HepG2 (cell line): ENCODE results near the gene SIGLEC8. TPM values are rescaled to one million over a fixed set of nuclear protein-coding genes. Genes with fewer than 3 reads are reported as not detected.

Source experiments
- CEBPG ChIP-seq: IDR thresholded peaks from 2 replicates; pipeline ENCODE4 v1.6.1; 2016
- JDP2 ChIP-seq: sonication (generic); formaldehyde crosslinking; IDR thresholded peaks from 2 replicates; pipeline ENCODE4 v1.8.1; 2022; ENCODE audit warnings: missing genetic modification reagents, borderline replicate concordance
- MBNL3 ChIP-seq: fragments of 250-450 bp; sonication (Bioruptor Pico); conservative IDR thresholded peaks from 2 replicates; pipeline ENCODE4 v1.8.0; 2022; ENCODE audit warnings: mild to moderate bottlenecking, inconsistent platforms
- RARG ChIP-seq: sonication (generic); formaldehyde crosslinking; IDR thresholded peaks from 2 replicates; pipeline ENCODE4 v1.4.0; 2020; ENCODE audit warnings: low read depth, mild to moderate bottlenecking, missing genetic modification reagents
- TSC22D2 ChIP-seq: sonication (generic); formaldehyde crosslinking; IDR thresholded peaks from 2 replicates; pipeline ENCODE4 v1.5.1; 2020; ENCODE audit warnings: missing genetic modification reagents, mild to moderate bottlenecking, borderline replicate concordance
- YEATS4 ChIP-seq: sonication (generic); formaldehyde crosslinking; IDR thresholded peaks from 2 replicates; pipeline ENCODE4 v1.4.0; 2020; ENCODE audit warnings: missing genetic modification reagents, borderline replicate concordance
- ZEB1 ChIP-seq: IDR thresholded peaks from 2 replicates; pipeline ENCODE4 v1.6.1; 2012; ENCODE audit warnings: mild to moderate bottlenecking, low read depth, inconsistent platforms; ENCODE audit not compliant: insufficient replicate concordance
- ZNF572 ChIP-seq: sonication (generic); formaldehyde crosslinking; IDR thresholded peaks from 2 replicates; pipeline ENCODE4 v1.5.1; 2020; ENCODE audit warnings: mild to moderate bottlenecking, missing genetic modification reagents
- ZNF619 ChIP-seq: sonication (generic); formaldehyde crosslinking; IDR thresholded peaks from 2 replicates; pipeline ENCODE4 v1.4.0; 2020; ENCODE audit warnings: mild to moderate bottlenecking, missing genetic modification reagents
- ZNF720 ChIP-seq: sonication (generic); formaldehyde crosslinking; IDR thresholded peaks from 2 replicates; pipeline ENCODE4 v1.4.0; 2020; ENCODE audit warnings: missing genetic modification reagents
- polyA plus RNA-seq, 8 experiments: library from polyadenylated mRNA; depleted of rRNA in 3 of 8; stranded (reverse) in 7 of 8; unstranded in 1 of 8; fragments of >200 nt; fragmentation: Illumina TruSeq in 4 of 8; extraction: Trizol in 4 of 8; gene quantifications; 2 replicates each; pipeline versions ENCODE4 v1.2.1 to v1.2.3, GENCODE V29; 2011 to 2016; ENCODE audit warnings: low read depth in 4 of 8, missing spikeins in 1 of 8, mixed read lengths in 1 of 8; ENCODE audit not compliant: insufficient read depth in 1 of 8
- total RNA-seq, 5 experiments: library from RNA; depleted of rRNA; stranded (reverse); fragments of >200 nt; fragmentation: Illumina TruSeq; extraction: Trizol; gene quantifications; 2 replicates each; pipeline ENCODE4 v1.2.3, GENCODE V29; 2016; ENCODE audit warnings: low read depth in 1 of 5
- TF ChIP-seq, protein P1 (sequence below): IDR thresholded peaks from 2 replicates; pipeline ENCODE4 v1.6.1; 2016
- TF ChIP-seq, protein P2 (sequence below): sonication (generic); formaldehyde crosslinking; IDR thresholded peaks from 2 replicates; pipeline ENCODE4 v1.4.0; 2020; ENCODE audit warnings: mild to moderate bottlenecking, missing genetic modification reagents
- TF ChIP-seq, protein P3 (sequence below): sonication (generic); formaldehyde crosslinking; conservative IDR thresholded peaks from 2 replicates; pipeline ENCODE4 v1.8.0; 2022; ENCODE audit warnings: low read depth, missing genetic modification reagents
- TF ChIP-seq, protein P4 (sequence below), 2 experiments: sonication (generic) in 1 of 2; formaldehyde crosslinking in 1 of 2; IDR thresholded peaks; 2 replicates each; pipeline versions ENCODE4 v1.4.0 to v1.6.1; 2018 to 2020; ENCODE audit warnings: missing genetic modification reagents in 2 of 2, borderline replicate concordance in 1 of 2, low read depth in 1 of 2, mild to moderate bottlenecking in 1 of 2, missing biosample characterization in 1 of 2
- TF ChIP-seq, protein P5 (sequence below): sonication (generic); formaldehyde crosslinking; conservative IDR thresholded peaks from 2 replicates; pipeline ENCODE4 v1.4.0; 2020; ENCODE audit warnings: missing genetic modification reagents
- TF ChIP-seq, protein P6 (sequence below): sonication (generic); formaldehyde crosslinking; IDR thresholded peaks from 2 replicates; pipeline ENCODE4 v1.4.0; 2020; ENCODE audit warnings: mild to moderate bottlenecking, low read depth, missing genetic modification reagents
- TF ChIP-seq, protein P7 (sequence below): sonication (generic); formaldehyde crosslinking; IDR thresholded peaks from 2 replicates; pipeline ENCODE4 v1.5.0; 2020; ENCODE audit warnings: missing genetic modification reagents

SIGLEC8 gene
- total and polyA plus RNA-seq, 2 of the 13 experiments (the other 11 are each of a cell fraction or from before 2014, with no cell fraction given): not detected

DNA sequence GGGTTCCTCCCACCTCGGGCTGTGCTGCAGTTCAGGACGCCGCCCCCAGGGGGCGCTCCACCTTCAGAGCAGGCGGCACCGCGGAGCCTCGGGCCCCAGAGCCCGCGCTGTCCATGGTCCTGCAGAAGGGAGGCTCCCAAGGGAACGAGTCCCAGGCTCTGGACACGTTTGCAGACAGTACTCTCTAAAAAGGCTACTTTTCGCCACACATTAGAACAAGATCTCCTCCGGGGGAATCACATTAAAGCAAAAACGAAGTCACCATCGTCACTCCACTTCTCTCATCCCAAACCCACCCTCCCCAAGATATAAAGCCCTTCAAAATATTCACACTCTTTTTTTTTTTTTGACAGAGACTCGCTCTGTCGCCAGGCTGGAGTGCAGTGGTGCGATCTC lies 36.2 kb downstream of the SIGLEC8 start (continued):
- TF ChIP-seq, protein P1, sequence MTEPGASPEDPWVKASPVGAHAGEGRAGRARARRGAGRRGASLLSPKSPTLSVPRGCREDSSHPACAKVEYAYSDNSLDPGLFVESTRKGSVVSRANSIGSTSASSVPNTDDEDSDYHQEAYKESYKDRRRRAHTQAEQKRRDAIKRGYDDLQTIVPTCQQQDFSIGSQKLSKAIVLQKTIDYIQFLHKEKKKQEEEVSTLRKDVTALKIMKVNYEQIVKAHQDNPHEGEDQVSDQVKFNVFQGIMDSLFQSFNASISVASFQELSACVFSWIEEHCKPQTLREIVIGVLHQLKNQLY (CRISPR knock-in tag): peak; percentile 69; the same call in 1 of the 2 replicates
- TF ChIP-seq ZNF572 (CRISPR knock-in tag): no peak
- TF ChIP-seq RARG (CRISPR knock-in tag): no peak; the same call in 1 of the 2 replicates
- TF ChIP-seq, protein P2, sequence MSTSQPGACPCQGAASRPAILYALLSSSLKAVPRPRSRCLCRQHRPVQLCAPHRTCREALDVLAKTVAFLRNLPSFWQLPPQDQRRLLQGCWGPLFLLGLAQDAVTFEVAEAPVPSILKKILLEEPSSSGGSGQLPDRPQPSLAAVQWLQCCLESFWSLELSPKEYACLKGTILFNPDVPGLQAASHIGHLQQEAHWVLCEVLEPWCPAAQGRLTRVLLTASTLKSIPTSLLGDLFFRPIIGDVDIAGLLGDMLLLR: peak; percentile 95
- peak; percentile 46; the same call in 1 of the 2 replicates for TF ChIP-seq CEBPG
- peak; percentile 70; the same call in 1 of the 2 replicates for TF ChIP-seq JDP2 (CRISPR knock-in tag)
- peak; percentile 100 for TF ChIP-seq TSC22D2 (CRISPR knock-in tag)
- TF ChIP-seq, protein P3, sequence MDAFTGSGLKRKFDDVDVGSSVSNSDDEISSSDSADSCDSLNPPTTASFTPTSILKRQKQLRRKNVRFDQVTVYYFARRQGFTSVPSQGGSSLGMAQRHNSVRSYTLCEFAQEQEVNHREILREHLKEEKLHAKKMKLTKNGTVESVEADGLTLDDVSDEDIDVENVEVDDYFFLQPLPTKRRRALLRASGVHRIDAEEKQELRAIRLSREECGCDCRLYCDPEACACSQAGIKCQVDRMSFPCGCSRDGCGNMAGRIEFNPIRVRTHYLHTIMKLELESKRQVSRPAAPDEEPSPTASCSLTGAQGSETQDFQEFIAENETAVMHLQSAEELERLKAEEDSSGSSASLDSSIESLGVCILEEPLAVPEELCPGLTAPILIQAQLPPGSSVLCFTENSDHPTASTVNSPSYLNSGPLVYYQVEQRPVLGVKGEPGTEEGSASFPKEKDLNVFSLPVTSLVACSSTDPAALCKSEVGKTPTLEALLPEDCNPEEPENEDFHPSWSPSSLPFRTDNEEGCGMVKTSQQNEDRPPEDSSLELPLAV: no peak
- TF ChIP-seq, protein P4, sequence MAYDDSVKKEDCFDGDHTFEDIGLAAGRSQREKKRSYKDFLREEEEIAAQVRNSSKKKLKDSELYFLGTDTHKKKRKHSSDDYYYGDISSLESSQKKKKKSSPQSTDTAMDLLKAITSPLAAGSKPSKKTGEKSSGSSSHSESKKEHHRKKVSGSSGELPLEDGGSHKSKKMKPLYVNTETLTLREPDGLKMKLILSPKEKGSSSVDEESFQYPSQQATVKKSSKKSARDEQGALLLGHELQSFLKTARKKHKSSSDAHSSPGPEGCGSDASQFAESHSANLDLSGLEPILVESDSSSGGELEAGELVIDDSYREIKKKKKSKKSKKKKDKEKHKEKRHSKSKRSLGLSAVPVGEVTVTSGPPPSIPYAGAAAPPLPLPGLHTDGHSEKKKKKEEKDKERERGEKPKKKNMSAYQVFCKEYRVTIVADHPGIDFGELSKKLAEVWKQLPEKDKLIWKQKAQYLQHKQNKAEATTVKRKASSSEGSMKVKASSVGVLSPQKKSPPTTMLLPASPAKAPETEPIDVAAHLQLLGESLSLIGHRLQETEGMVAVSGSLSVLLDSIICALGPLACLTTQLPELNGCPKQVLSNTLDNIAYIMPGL (CRISPR knock-in tag; IDR thresholded peaks at IDR 0.05; ENCODE audit: borderline replicate concordance in 1 of 2, low read depth in 1 of 2): peak; percentile 70 to 92
- TF ChIP-seq, protein P5, sequence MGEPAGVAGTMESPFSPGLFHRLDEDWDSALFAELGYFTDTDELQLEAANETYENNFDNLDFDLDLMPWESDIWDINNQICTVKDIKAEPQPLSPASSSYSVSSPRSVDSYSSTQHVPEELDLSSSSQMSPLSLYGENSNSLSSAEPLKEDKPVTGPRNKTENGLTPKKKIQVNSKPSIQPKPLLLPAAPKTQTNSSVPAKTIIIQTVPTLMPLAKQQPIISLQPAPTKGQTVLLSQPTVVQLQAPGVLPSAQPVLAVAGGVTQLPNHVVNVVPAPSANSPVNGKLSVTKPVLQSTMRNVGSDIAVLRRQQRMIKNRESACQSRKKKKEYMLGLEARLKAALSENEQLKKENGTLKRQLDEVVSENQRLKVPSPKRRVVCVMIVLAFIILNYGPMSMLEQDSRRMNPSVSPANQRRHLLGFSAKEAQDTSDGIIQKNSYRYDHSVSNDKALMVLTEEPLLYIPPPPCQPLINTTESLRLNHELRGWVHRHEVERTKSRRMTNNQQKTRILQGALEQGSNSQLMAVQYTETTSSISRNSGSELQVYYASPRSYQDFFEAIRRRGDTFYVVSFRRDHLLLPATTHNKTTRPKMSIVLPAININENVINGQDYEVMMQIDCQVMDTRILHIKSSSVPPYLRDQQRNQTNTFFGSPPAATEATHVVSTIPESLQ (CRISPR knock-in tag): peak; percentile 99
- TF ChIP-seq, protein P6, sequence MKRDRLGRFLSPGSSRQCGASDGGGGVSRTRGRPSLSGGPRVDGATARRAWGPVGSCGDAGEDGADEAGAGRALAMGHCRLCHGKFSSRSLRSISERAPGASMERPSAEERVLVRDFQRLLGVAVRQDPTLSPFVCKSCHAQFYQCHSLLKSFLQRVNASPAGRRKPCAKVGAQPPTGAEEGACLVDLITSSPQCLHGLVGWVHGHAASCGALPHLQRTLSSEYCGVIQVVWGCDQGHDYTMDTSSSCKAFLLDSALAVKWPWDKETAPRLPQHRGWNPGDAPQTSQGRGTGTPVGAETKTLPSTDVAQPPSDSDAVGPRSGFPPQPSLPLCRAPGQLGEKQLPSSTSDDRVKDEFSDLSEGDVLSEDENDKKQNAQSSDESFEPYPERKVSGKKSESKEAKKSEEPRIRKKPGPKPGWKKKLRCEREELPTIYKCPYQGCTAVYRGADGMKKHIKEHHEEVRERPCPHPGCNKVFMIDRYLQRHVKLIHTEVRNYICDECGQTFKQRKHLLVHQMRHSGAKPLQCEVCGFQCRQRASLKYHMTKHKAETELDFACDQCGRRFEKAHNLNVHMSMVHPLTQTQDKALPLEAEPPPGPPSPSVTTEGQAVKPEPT (CRISPR knock-in tag): peak; percentile 79; the same call in 1 of the 2 replicates
- no peak for TF ChIP-seq MBNL3 (CRISPR knock-in tag)
- no peak for TF ChIP-seq ZEB1
- TF ChIP-seq YEATS4 (CRISPR knock-in tag): peak; percentile 59; the same call in 1 of the 2 replicates
- peak; percentile 92; the same call in 1 of the 2 replicates for TF ChIP-seq ZNF619 (CRISPR knock-in tag)
- TF ChIP-seq, protein P7, sequence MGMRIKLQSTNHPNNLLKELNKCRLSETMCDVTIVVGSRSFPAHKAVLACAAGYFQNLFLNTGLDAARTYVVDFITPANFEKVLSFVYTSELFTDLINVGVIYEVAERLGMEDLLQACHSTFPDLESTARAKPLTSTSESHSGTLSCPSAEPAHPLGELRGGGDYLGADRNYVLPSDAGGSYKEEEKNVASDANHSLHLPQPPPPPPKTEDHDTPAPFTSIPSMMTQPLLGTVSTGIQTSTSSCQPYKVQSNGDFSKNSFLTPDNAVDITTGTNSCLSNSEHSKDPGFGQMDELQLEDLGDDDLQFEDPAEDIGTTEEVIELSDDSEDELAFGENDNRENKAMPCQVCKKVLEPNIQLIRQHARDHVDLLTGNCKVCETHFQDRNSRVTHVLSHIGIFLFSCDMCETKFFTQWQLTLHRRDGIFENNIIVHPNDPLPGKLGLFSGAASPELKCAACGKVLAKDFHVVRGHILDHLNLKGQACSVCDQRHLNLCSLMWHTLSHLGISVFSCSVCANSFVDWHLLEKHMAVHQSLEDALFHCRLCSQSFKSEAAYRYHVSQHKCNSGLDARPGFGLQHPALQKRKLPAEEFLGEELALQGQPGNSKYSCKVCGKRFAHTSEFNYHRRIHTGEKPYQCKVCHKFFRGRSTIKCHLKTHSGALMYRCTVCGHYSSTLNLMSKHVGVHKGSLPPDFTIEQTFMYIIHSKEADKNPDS (CRISPR knock-in tag): no peak
- peak; percentile 95; the same call in 1 of the 2 replicates for TF ChIP-seq ZNF720 (CRISPR knock-in tag)
